Fibroblast of skin of abdomen (primary cell): ENCODE measurements around the gene CTSW. TPM values are rescaled to one million over a fixed set of nuclear protein-coding genes. Genes with fewer than 3 reads are reported as not detected.
"Not testable (repeated sequence)": the region's sequence is repeated elsewhere in the genome, so short reads cannot be mapped to it uniquely, and the experiment has no call there.

ENCODE experiments used
- DNase-seq: peaks from one replicate; pipeline ENCODE4 v3.0.0-alpha.2; 2013
- polyA plus RNA-seq, 2 experiments: library from polyadenylated mRNA; unstranded; fragments of 120-200 nt; gene quantifications; one replicate each; pipeline ENCODE4 v1.2.1, GENCODE V29; 2013; ENCODE audit not compliant: insufficient read length in 2 of 2

Gene CTSW, protein sequence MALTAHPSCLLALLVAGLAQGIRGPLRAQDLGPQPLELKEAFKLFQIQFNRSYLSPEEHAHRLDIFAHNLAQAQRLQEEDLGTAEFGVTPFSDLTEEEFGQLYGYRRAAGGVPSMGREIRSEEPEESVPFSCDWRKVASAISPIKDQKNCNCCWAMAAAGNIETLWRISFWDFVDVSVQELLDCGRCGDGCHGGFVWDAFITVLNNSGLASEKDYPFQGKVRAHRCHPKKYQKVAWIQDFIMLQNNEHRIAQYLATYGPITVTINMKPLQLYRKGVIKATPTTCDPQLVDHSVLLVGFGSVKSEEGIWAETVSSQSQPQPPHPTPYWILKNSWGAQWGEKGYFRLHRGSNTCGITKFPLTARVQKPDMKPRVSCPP
- polyA plus RNA-seq (2013, experiment 1 of 2; ENCODE audit: insufficient read length), result 0.78 TPM
- polyA plus RNA-seq (2013, experiment 2 of 2; ENCODE audit: insufficient read length), result 0.22 TPM

DNA sequence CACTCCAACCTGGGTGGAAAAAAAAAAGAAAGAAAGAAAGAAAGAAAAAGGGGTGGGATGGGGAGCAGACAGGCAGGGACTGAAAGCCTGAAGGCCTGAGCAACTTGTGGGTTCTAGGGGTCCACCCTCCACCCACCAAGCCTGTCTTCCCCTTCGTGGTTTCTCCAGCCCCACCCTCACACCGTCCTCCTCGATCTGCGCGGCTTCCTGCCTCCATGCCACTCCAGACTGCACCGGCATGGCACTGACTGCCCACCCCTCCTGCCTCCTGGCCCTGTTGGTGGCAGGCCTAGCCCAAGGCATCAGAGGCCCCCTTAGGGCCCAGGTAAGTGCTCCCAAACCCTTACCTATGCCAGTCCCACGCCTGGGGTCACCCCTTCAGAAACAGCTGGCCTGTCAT is at the start of gene CTSW:
Gene CTSW (plus strand): TSS at position 221 of the 400 bp plus-strand sequence. CDS start 18 bp downstream, at position 239.
- DNase-seq, result no peak

DNA sequence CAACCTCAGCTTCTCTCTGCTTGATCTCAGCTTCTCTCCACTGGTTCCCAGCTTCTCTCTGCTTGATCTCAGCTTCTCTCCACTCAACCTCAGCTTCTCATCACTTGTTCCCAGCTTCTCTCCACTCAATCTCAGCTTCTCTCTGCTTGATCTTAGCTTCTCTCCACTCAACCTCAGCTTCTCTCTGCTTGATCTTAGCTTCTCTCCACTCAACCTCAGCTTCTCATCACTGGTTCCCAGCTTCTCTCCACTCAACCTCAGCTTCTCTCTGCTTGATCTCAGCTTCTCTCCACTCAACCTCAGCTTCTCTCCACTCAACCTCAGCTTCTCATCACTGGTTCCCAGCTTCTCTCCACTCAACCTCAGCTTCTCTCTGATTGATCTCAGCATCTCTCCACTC is 47.4 kb upstream of the CTSW start:
- not testable (repeated sequence) for DNase-seq

DNA sequence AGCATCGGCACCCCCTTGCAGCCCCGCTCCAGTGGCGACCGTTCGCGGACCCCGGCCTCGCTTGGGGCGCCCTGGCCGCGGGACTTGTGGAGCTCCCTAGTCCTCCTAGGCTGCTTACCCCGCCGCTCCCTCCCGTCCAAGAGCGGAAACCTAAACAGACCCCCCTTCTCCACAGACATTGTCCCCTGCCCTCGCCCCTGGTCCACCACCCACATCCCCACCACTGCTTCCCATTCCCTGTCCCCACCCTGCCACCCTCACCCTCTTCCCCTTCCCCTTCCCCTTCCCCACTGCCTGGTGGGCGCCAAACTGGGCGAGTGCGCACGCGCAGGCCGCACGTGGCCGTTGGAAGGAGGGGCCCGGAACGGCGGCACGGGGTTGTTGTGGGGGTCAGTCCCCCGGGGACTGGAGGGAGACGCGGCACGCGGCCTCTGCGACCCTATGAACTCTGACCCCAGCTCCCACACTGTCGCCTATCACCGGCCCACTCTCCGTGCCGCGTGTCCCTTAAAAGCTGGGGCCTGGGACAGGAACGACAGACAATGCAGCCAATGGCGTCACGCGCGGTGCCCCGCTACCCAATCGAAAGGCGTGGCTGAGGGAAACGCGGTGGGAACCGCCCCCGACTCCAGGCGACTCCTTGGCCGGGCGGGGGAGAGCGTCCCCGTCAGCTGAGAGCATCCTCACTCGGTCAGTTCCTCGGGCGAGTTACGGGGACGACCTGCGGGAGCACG is 46.2 kb upstream of the CTSW start, which contains the start of gene SNX32:
Gene SNX32 (plus strand): TSS at position 667 of the 734 bp plus-strand sequence. CDS start 103 bp downstream, outside the sequence.
- peak; percentile 92 for DNase-seq

DNA sequence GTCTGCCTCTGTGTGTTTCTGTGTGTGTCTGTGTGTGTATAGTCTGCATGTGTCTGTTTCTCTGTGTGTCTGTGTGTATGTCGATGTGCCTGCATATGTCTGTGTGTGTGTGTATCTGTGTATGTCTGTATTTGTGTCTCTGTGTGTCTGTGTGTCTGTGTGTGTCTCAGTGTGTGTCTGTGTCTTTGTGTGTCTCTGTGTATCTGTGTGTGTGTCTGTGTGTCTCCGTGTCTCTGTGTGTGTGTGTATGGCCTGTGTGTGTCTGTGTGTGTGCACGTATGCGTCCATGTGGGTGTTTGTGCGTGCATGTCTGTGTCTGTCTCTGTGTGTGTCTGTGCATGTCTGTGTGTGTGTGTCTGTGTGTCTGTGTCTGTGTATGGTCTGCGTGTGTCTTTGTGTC is 45.4 kb upstream of the CTSW start:
- DNase-seq, result no peak

DNA sequence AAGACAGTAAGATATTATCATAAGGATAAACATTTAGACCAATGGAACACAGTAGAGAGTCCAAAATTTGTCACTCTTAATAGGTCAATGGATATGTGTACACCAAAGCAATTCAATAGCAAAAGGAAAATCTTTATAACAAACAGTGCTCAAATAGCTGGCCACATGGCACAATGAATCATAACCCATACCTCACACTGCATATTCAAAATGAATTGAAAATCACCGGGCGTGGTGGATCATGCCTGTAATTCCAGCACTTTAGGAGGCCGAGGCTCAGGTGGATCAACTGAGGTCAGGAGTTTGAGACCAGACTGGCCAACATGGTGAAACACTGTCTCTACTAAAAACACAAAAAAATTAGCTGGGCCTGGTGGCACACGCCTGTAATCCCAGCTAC is 37.5 kb upstream of the CTSW start:
- no peak for DNase-seq

DNA sequence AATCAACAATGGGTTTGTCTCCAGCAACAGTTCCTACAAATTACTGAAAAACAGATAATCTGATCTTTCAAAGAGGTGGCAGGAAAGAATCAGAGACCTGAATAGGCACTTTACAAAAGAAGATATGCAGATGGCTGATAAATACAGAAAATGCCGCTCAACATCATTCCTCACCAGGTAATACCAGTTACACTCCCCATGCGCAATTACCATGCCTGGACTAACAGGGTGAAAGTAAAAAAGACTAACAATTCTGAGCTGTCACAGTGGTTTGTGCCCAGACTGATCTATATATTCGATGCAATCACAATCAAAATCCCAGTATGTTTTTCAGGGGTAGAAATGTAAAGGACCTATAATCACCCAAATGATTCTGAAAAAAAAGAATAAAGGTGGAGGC is 35.8 kb upstream of the CTSW start:
- no peak for DNase-seq

DNA sequence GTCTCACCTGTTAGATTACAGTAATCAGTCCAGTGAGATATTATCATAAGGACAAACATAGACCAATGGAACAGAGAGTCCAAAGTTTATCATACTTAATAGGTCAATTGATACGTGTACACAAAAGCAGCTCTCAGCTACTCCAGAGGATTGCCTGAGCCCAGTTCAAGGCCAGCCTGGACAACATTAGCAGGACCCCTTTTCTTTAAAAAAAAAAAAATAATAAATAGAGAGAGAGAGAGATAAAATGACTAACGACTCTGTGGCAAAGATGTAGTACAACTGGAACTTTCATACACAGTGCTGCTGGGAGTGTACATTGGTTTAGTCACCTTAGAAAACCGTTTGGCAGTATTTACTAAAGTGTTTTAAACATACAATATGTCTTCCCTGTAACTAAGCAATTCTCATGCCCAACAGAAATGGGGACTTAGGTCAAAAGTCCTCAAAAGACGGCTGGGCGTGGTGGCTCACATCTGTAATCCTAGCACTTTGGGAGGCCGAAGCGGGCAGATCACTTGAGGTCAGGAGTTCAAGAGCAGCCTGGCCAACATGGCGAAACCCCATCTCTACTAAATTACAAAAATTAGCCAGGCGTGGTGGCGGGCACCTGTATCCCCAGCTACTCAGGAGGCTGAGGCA is 35.3 kb upstream of the CTSW start:
- DNase-seq, result no peak

DNA sequence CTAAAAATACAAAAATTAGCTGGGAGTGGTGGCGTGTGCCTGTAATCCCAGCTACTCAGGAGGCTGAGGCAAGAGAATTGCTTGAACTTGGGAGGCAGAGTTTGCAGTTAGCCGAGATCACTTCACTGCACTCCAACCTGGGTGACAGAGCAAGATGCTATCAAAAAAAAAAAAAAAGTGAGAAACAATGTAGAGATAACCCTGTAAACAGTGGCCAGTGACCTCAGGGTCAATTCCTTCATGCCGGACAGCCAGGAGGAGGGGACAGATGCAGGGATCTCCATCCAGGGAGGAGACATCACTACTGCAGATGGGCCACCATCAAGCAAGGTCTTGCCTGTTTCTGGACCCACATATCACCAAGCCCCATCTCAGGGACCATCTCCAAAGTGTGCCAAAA is 31.9 kb upstream of the CTSW start:
- no peak for DNase-seq

DNA sequence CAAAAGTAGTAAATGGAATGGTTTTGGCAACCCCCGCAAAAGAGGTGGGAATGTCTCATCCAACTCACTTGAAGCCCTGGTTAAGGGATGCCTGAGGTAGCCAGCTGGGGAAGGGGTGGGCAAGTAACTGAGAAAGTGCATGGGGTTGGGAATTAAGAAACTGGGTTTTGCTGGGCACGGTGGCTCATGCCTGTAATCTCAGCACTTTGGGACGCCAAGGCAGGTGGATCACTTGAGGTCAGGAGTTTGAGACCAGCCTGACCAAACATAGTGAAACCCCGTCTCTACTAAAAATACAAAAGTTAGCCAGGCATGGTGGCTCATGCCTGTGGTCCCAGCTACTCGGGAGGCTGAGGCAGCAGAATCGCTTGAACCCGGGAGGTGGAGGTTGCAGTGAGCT is 30.9 kb upstream of the CTSW start:
- not testable (repeated sequence) for DNase-seq

DNA sequence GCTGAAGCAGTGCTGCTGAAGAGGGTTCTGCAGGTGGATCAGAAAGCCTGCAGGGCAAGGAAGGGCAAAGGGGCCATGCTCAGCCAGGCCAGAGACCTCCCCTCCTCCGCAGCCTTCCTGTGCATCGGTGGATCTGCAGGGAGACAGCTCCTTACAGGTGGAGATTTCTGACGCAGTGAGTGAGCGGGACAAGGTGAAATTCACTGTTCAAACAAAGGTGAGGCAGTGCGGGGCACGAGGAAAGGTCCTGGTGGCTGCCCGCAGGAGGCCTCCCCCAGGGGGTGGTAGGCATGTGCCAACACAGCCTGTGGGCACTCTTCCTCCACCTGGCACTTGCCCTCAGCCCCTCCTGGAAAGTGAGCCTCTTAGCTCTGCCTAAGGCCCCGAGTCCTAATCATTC is 30.3 kb upstream of the CTSW start:
- DNase-seq, result no peak

DNA sequence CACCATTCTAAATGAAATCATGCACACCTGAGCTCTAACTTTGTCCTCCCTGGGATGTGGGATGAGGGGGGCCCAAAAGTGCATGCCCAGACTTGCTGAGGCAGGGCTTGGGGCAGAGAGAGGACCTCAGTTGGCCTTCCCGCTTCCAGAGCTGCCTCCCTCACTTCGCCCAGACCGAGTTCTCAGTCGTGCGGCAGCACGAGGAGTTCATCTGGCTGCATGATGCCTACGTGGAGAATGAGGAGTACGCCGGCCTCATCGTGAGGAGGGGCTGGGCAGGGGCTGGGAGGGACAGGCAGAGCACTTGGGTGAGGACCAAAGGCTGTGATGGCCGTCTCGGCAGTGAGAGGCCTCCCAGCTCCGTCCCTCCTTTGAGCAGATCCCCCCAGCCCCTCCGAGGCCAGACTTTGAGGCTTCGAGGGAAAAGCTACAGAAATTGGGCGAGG is 29.8 kb upstream of the CTSW start:
- no peak for DNase-seq

DNA sequence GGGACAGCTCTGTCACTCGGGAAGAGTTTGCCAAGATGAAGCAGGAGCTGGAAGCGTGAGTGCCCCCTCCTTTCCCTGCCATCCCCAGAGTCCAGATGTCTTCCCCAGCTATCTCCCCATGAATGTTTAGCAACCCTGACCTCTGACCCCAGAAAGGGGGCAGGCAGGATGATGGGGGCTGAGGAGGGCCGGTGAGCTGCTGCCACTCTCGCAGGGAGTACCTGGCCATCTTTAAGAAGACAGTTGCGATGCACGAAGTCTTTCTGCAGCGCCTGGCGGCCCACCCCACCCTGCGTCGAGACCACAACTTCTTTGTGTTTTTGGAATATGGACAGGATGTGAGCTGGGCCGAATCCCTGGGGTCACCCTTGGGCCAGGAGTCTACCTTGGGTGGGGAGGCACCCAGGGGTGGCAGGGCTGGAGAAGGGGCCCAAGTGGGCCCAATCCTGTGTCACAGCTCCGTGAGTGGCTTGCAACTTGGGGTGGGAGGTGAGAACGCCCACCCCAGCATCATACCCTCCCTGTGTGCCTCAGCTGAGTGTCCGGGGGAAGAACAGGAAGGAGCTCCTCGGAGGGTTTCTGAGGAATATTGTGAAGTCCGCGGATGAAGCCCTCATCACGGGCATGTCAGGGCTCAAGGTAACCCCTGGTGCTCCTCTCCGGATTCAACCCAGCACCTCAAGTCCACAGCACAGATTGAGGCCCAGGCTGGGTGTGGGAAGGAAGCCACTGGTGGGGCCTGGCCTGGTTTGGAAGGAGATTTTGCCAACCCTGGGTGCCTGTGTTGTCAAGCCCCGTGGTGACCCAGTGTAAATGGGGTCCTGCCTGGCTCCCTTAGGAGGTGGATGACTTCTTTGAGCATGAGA is 29.2 kb upstream of the CTSW start:
- no peak for DNase-seq

DNA sequence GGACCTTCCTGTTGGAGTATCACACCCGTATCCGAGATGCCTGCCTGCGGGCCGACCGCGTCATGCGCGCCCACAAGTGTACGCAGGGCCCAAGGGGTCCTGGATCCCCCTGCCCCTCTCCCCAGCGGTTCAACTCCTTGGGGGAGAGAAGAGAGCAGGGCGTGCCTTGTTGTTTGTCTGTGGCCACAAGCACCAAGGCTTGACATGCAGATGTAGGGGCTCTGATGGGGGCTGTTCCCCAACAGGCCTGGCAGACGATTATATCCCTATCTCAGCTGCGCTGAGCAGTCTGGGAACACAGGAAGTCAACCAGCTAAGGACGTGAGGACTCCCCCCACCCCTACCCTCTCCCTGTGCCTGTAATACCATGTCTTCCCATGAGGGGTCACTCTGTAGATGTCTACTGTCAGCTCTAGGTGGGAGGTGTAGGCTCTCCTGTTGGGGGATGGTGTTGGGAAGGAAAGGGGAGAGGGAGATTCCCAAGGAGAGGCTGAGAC is 28.5 kb upstream of the CTSW start:
- no peak for DNase-seq

DNA sequence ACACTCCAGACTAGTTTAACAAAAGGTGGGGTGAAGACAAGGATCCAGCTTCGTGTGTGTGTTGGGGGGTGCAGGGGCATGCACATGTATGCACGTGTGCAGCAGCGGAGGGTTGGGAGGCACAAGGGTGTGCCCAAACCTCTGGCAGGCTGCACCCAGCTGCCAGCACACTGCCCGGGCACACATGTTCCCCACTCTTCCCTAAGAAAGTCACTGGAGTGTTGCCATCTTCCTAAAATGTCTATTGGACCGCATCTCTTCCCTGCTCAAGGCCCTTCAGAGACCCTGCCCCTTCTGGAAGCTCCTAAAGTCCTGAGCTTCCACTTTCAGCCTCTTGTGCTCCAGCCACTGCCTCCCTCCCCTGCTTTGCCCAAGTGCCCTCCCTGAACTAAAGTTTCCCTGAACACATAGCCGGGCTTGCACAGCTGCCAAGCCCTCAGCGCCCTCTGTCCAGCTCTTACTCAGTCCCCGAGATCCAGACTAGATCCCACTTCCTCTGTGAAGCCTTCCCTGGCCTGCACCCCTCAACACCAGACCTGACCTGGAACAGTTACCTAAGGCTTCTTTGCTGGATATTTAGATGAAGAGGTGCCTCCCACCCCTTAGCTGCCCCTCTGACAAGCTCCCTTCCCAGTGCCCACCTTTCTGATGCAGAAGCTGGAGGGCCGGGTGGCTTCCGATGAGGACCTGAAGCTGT is 27.7 kb upstream of the CTSW start:
- no peak for DNase-seq

DNA sequence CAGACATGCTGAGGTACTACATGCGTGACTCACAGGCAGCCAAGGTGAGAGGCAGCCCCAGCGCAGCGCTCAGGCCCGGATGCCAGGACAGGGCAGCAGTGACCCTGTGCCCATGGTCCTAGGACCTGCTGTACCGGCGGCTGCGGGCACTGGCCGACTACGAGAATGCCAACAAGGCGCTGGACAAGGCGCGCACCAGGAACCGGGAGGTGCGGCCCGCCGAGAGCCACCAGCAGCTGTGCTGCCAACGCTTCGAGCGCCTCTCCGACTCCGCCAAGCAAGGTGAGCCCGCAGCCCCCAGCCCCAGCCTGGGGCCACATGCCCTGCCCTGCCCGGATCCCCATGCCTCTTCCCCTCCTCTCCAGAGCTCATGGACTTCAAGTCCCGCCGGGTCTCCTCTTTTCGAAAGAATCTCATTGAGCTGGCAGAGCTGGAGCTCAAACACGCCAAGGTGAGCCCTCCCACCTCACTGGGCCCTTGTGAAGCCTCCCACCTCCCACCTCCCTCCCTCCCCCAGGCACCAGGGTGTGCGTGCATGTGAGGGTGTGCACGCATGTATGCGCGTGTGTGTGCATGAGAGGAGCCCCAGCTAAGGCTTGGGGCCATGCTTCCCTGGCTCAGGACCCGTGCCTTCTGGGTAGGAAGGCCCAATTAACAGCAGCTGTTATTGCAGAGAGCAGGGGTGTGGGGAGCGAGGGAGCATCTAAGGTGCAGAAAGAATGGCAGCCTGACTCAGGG is 27.0 kb upstream of the CTSW start:
- no peak for DNase-seq

DNA sequence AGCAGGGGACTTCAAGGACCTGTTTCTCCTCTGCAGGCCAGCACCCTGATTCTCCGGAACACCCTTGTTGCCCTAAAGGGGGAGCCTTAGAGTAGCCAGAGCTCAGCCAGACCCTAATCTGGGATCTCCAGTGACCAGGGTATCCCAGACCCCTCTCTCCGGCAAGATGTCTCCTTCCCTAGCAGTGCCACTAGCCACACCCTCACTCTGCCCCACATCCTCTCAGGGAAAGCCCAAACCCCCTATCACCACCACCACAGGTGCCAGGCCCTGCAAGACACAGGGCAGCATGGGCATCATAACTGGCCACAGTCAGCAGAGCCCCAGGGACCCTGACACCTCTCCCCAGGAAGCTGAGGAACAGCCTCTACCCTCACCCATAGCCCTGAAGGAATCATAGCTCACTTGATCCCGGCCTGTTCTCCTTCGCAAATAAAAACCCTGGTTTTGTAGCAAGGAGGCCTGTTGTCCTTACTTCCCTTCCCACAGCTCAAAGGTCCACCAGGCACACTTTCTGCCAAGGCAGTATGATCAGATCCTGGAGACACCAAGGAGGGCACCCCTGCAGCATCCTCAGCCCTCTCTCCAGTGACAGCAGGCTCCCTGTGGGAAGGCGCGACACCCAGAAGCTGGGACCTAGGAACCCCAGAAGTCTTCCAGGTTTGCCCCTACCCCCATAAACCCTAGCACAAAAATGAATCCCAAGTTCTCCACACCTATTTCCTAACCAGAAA is 26.2 kb upstream of the CTSW start:
- no peak for DNase-seq

DNA sequence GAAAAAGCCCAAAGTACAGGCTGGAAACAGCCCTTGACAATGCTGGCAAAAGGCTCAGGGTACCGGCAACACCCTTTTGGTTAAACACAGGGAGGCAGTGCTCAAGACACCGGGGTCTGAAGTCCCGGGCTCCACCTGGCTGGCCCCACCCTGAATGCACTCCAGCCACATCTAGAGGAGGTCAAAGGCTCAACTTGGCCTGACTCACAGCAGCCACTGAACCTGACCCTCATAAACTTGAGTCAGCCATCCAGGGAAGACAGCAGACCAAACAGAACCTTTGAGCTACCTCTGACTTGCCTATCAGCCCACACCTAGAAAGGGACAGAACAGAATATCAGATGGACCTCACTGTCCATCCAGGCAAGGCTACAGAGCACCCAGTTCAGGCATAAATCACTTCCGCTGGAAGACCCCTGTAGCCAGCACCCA is 25.5 kb upstream of the CTSW start:
- no peak for DNase-seq

DNA sequence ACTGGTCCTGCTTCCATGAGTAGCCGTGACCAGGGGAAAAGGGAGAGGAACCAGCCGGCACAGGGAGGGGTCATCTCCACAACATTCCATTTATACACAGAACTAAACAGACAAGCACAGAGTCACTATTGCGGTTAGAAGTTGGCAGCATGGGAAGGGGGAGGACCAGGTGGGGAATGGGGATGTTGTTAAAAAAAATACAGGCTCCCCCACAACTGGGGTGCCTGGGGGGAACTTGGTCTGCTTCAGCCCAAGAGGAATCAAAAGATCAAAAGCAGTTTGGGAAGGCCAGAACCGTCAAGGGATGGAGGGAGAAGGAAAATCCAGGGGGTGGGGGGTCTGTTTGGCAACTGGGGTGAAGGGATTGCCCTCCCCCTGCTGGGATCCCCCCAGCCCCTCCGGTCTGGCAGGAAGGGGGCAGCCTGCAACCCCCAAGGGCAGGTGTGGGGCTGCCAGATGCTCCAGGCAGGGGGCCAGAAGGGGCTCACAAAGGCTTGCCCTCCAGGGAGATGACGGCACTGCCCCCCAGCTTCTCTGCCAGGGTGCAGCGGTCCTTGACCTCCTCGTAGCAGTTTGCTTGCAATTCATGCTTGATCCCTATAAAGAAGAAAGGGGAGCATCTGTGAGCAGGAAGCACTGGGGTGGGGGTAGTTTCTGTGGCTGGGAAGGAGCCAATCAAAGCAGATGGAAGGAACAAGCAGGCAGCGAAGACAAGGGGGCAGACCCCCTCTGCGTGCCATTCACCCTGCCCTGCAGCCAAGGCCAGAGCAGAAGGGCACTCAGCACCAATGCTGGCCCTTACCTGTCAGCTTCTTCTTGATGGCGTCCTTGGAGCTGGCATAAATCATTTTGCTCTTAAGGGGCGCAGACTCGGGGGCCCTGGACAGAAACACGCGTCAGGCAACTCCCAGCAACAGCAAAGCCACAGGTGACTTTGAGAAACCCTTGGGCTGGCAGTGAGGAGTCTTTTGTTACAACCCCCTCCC is 24.5 kb upstream of the CTSW start:
- no peak for DNase-seq
